Adrenal gland (tissue), 5 donors: ENCODE measurements around the gene CDYL2.

Experiments
- CTCF ChIP-seq, 6 experiments: fragments of 450-650 bp in 4 of 6; fragments of 200-600 bp in 2 of 6; sonication (generic) in 1 of 6; IDR thresholded peaks; 1 replicate in 5 of 6; 2 replicates in 1 of 6; pipeline versions ENCODE4 v1.5.1 to v1.8.0; 2016 to 2021; ENCODE audit warnings: antibody characterized with exemption in 6 of 6, mild to moderate bottlenecking in 2 of 6, moderate library complexity in 1 of 6
- POLR2A ChIP-seq, 2 donors: fragments of 450-650 bp; IDR thresholded peaks; one replicate each; pipeline ENCODE4 v1.6.1; 2017; ENCODE audit warnings: antibody characterized with exemption in 2 of 2, mild to moderate bottlenecking in 2 of 2, moderate library complexity in 1 of 2
- donor health status: DM: no; HTN: no; CAD: no.

GRCh38 chr16:80596507-80597207, 207.7 kb downstream of the CDYL2 start:
- TF ChIP-seq CTCF (IDR thresholded peaks at IDR 0.05) (no peak), POLR2A (IDR thresholded peaks at IDR 0.05) (no peak)
